SIG-M5 (cell line): Measurements from ENCODE around the gene CIAO2B.
"Not testable (repeated sequence)": the region's sequence is repeated elsewhere in the genome, so short reads cannot be mapped to it uniquely, and the experiment has no call there.

ENCODE experiments used
- DNase-seq: peaks from one replicate; lab custom pipeline; 2025; lab: John Stamatoyannopoulos, UW

CIAO2B gene

DNA sequence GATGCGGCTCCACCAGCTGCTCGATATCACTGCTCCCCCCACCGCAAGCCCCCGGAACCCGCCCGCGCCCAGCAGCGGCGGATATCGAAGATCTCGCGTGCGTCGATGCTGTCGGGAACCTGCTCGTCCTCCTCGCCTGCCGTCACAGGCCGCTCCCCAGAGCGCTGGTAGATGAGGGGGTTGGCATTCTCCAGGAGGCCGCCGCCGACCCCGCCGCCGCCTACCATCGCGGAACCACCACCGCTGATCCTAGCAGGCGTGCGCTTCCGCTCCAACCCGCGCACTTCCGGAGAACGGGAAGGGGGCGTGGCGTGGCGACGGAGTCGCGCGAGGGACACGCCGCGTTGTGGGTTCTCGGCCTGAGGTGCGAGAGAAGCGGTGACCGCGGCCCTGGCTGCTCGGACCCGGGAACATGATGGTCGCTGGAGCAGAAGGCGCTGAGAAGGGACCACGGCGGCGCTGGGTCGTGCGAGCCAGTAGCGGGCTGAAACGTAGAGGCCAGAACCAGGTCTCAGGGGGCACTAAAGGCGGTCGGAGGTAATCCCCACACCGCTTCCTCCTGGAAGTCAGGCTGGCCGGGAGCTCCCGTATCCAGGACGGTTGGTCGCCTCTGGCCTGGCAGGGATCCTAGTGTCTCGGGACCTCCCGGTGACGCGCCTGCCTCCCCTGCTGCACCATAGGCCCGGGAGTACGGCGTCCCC is at the start of gene CIAO2B:
Gene CIAO2B (minus strand): TSS at position 265 of the 701 bp plus-strand sequence. CDS start 38 bp downstream, at position 227.
- DNase-seq = no peak

DNA sequence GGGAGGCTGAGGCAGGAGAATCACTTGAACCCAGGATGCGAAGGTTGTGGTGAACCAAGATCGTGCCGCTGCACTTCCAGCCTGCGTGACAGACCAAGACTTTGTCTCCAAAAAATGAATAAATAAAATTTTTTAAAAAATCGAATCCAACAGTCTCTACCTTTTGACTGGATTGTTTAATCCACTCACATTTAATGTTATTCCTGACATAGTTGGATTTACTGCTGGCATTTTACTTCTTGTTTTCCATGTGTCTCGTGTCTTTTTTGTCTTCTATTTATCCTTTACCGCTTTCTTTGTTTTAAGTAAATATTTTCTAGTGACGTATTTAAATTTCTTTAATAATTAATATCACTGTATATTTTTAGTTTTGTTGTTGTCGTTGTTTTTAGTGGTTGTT is 48.8 kb upstream of the CIAO2B start:
- no peak for DNase-seq

DNA sequence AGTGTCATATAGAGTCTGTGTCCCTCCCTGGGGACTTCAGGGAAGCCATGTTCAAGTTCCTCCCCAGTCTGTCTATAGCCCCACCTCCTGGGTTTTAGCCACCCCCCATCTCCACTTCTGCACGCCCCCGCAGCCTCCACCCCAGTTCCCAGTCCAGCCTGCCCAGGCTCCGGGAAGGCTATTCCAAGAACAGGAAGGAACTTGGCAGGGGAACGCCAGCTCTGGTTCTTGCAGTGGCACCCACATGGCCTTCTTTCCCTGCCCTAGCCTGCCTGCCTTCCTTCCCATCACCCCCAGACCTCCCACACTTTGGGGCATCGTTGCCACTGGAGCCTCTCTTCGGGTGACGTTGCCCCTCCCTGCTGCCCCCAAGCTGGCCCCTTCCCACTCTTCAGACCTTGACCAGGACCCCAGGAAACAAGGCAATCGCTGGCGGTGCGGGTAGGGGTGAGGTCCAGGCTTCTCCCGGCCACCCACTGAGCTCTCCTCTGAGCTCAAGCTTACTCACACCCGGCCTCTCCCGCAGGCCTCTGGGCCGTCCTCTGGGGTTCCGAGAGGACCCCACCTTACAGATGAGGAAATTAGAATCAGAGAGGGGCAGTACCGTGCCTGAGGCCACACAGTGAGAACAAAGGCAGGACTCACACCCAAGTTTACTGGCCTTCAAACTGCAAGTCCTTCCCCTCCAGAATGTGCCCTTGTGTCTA is 45.0 kb upstream of the CIAO2B start:
- no peak for DNase-seq

DNA sequence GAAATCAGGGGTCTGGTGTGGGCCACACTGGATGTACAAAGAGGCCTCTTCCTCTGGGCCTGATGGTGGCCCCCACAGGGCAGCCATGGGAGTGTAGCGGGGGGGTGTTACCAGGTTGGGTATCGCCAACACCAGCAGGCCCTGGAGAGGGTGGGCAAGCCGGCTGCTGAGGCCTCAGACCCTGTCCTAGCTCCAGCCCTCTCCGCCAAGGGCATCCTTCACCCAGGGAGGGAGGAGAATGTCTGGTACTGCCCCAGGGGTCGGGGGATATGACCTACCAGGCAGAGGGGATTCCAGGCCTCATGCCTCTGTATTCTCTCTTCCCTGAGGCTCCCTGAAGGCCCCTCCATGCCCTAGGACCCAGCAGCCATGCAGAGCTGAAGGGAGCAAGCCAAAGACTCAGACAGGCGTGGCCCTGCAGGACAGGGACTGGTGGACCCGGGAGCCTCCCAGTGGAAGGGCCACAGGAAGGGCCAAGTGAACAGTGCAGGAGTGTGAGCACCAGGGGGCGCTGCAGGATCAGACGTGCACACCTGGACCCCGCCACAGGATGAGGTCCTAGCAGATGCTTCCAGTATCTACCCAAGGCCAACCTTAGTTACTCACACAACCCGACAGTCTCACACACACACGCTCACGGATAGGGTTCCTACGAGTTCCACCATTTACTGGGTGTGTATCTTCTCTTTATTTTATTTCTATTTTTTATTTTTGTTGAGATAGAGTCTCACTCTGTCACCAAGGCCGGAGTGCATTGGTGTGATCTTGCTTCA is 43.3 kb upstream of the CIAO2B start:
- DNase-seq = no peak

DNA sequence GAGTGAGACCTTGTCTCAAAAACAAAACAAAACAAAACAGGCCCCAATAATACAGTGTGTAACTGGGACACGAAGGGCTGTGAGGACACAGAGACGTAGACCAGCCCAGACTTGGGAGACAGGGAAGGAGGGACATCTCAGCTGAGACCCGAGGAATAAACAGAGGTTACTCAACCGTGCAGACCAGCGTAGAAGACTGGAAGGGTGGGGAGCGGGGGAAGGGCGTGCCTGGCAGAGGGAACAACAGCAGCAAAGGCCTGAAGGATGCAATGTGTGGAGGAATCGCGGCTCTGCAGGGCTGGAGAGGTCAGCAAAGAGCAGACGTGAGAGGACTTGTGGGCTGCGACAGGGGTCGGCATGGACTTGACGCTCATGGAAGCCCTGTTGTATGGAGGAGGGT is 42.5 kb upstream of the CIAO2B start:
- DNase-seq = no peak

DNA sequence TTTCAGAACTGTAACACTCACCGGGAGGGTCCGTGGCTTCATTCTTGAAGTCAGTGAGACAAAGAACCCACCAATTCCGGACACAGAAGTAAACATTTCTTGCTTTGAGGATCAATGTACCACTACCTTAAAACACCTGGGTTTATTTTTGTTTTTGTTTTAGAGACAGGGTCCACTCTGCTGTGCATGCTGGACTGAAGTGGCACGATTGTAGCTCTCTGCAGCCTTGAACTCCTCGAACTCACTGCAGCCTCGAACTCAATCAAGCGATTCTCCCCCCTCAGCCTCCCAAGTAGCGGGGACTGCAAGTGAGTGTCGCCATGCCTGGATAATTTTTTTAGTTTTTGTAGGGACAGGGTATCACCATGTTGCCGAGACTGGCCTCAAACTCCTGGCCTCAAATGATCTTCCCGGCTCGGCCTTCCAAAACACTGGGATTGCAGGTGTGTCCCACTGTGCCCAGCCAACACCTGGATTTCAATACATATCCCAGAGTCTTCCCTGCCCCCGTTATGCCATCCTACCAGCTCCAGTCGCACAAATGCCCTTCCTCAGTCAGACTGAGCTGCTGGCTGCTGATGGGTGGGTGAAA is 41.2 kb upstream of the CIAO2B start:
- no peak for DNase-seq

DNA sequence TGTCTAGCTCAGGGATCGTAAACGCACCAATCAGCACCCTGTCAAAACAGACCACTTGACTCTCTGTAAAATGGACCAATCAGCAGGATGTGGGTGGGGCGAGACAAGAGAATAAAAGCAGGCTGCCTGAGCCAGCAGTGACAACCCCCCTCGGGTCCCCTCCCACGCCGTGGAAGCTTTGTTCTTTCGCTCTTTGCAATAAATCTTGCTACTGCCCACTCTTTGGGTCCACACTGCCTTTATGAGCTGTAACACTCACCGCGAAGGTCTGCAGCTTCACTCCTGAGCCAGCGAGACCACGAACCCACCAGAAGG is 40.7 kb upstream of the CIAO2B start:
- DNase-seq = not testable (repeated sequence)

DNA sequence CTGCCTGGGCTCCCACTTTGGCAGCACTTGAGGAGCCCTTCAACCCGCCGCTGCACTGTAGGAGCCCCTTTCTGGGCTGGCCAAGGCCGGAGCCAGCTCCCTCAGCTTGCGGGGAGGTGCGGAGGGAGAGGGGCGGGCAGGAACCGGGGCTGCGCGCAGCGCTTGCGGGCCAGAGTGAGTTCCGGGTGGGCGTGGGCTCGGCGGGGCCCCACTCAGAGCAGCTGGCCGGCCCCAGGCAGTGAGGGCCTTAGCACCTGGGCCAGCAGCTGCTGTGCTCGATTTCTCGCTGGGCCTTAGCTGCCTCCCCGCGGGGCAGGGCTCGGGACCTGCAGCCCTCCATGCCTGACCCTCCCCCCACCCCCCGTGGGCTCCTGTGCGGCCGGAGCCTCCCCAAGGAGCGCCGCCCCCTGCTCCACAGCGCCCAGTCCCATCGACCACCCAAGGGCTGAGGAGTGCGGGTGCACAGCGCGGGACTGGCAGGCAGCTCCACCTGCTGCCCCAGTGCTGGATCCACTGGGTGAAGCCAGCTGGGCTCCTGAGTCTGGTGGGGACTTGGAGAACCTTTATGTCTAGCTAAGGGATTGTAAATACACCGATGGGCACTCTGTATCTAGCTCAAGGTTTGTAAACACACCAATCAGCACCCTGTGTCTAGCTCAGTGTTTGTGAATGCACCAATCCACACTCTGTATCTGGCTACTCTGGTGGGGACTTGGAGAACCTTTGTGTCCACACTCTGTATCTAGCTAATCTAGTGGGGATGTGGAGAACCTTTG is 40.1 kb upstream of the CIAO2B start:
- DNase-seq = not testable (repeated sequence)

DNA sequence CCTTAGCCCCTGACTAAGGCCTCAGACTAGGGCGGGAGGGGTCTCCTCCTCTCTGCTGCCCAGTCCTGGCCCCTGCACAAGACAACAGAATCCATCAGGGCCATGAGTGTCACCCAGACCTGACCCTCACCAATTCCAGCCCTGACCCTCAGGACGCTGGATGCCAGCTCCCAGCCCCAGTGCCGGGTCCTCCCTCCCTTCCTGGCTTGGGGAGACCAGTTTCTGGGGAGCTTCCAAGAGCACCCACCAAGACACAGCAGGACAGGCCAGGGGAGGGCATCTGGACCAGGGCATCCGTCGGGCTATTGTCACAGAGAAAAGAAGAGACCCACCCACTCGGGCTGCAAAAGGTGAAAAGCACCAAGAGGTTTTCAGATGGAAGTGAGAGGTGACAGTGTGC is 39.5 kb upstream of the CIAO2B start:
- DNase-seq = no peak

DNA sequence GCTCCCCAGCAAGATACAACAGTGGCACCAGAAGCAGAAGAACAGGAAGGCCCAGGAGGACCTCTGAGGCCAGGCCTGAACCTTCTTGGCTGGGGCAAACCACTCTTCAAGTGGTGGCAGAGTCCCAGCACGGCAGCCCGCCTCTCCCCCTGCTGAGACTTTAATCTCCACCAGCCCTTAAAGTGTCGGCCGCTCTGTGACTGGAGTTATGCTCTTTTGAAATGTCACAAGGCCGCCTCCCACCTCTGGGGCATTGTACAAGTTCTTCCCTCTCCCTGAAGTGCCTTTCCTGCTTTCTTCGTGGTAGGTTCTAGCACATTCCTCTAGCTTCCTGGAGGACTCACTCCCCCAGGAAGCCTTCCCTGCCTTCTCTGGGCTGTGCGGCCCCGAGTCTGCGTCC is 38.8 kb upstream of the CIAO2B start:
- no peak for DNase-seq

DNA sequence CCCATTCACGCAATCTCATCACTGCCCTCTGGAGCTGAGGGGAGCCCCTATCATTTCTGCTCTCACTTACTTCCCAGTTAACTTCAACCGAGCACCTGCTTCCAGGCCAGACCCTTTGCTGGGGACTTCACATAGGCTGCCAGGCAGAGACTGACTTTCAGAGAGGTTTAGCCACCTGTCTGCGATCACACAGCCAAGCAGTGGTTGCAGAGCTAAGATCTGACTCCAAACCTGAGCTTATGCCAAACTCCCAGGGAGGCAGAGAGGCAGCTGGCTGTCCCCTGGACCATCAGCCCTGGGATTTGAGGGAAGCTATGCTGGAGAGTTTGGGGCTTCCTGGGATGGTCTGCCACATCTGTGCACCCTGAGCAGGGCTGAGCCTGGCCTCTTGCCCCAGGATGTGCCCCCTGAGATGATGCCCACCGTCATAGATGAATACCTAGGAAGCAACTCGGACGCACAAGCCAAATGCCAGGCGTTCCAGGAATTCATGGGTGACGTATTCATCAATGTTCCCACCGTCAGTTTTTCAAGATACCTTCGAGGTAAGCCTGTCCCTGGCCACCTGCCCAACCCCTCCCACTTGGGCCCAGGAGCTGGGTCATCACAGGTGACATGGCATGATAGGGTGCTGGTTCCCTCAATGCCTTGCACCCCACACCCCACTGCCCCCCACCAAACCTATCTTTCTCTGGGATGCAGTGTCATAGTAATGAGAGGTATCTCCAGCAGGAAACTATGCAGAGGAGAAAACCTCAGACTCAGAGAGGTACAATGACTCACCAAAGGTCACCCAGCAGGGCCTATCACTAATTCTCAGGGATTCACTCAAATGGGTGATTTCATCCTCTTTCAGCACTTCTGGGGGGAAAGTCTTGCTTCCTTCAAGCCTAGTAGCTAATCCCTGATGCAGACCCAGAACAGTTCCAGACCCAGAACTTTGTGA is 36.8 kb upstream of the CIAO2B start:
- DNase-seq = no peak

DNA sequence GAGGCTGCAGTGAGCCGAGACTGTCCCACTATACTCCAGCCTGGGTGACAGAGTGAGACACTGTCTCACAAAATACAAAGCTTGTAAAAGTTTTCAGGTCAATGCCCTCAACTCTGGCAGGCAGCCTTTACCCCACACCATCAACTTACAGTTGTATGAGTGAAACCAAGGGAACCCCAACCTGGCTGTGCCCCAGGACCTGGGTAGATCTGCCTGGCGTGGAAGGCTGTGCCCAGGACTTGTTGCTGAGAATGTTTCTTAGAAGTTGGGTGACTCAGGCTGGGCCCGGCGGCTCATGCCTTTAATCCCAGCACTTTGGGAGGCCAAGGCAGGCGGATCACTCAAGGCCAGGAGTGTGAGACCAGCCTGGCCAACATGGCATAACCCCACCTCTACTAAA is 34.6 kb upstream of the CIAO2B start:
- no peak for DNase-seq

DNA sequence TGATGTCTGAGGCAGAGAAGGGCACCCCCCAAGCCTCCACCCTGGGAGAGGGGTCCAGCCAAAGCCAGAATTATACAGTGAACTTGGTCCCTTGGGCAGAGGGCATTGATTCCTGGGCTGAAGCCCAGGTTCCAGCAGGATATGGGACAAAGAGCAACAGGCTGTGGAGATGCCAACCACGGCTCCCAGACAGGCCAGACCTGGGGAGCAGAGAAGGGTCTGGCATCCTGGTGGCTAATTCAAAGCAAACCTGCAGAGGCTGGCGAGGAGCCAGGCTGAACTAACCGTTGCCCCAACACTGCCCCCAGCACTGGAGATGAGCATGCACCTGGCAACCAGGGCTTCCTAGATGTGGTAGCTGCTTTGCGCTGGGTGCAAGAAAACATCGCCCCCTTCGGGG is 29.8 kb upstream of the CIAO2B start:
- no peak for DNase-seq

DNA sequence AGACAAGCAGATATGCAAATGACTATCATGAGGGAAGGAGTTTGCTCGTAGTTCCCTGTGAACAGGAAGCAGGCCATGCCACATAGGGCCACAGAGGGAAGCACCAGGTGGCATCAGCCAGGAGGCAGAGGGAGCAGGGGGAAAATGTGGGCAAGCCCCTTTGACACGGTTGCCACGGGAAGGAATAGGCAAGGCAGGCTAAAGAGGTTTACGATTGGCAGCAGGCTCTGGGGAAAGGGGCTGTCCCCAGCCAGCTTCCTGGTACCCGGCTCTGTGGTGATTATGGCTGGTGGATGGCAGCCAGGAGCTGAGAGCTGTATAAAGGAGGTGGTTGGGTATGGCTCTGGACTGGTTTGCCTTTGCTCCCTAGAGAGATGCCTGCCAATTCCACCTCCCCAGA is 27.7 kb upstream of the CIAO2B start:
- DNase-seq = no peak

DNA sequence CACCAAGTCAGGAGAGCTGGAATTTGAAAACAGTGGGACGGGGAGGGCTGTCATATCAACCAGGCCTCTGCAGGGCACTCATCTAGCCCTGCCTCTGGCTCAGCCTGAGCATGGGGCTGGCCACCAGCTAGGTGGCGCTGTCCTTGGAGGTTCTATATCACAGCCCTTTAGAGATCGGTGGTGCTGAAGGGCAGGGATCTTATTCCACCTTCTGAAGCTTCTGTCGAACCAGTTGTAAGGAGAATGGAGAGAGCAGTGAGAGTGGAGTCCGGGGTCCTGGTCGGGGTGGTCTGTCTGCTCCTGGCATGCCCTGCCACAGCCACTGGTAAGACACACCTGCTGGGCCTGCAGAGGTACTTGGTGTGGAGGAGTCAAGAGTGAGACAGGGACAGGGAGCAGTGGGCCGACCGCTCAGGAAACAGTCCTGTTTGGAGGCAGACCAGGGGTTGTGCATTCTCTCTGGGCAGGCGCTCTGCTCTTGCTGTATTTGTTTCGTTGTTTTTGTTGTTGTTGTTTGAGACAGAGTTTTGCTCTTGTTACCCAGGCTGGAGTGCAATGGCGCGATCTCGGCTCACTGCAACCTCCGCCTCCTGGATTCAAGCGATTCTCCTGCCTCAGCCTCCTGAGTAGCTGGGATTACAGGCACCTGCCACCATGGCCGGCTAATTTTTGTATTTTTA is 27.0 kb upstream of the CIAO2B start, which contains the start of gene CES3:
Gene CES3 (plus strand): TSS at position 202 of the 680 bp plus-strand sequence. CDS start 42 bp downstream, at position 244.
- no peak for DNase-seq

DNA sequence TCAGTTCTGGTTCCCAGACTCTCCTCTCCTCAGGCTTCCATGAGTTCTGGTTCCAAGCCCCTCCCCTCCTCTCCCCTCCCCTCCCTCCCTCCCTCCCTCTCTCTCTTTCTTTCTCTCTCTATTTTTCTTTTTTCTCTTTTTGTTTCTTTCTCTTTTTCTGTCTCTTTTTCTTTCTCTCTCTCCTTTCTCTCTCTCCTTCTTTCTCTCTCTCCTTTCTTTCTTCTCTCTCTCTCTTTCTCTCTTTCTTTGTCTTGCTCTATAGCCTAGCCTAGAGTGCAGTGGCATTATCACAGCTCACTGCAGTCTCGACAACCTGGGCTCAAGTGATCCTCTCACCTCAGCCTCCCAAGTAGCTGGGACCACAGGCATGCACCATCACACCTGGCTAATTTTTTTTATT is 26.1 kb upstream of the CIAO2B start:
- DNase-seq = no peak

DNA sequence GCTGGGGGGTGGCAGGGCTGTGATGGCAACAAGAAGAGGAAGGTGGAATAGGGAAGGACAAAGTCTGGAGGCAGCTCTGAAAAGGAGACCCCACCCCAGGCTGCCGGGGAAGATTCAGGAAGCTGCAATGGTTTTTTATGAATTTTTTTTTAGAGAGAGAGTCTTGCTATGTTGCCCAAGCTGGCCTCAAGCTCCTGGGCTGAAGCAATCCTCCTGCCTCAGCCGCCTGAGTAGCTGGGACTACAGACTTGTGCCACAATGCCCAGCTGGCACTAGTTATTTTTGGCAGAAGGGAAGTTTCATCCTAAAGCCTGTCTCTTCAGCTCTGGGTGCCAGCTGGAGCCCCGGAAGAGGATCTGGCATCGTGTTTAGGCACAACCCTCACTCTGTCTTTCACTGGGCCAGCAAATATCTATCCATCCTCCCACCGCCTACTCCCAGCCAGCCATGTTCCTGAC is 25.5 kb upstream of the CIAO2B start:
- no peak for DNase-seq

DNA sequence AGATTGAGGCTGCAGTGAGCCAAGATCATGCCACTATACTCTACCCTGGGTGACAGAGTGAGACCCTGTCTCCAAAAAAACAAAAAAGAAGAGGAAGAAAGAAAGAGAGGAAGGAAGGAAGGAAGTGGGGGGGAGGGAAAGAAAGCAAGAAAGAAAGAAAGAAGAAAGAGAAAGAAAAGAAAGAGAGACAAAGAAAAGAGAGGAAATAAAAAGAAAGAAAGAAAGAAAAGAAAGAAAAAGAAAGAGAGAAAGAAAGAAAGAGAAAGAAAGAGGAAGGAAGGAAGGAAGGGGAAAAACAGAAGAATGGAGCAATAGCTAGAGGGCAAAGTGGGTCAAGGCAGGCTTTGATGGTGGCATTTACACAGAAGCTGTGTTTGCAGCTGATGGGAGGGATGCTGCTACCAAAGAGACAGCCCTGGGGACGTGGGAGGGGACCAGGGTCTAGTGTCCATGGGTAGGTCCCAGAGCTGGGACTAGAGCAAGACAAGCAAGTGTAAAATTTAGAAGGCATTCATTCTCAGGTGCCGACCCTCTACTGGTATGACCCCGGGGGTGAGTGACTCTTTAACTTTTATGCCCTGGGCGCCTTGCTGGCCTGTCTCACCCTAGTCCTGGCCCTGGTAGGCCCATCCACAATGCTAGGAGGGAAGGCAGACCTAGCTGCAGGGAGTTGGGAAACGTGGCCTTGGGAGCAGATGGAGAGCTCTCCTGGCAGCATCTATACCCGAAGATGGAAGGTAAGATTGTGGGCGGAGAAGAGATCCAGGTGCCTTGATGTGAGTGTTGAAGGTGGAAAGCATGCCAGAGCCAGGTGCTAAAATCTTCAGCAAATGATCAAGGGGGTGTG is 24.9 kb upstream of the CIAO2B start:
- DNase-seq = no peak

DNA sequence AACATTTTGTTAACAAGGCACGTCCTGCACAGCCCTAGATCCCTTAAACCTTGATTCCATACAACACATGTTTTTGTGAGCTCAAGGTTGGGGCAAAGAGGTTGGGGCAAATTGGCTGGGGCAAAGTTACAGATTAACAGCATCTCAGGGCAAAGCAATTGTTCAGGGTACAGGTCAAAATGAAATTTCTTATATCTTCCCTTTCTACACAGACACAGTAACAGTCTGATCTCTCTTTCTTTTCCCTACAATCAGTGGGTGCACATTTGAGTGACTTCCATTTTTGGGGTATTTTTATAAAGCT is 21.9 kb upstream of the CIAO2B start:
- DNase-seq = not testable (repeated sequence)
